MCF 10A (cell line): ENCODE measurements around the gene NRG3. TPM values are rescaled to one million over a fixed set of nuclear protein-coding genes. Genes with fewer than 3 reads are reported as not detected.

Experiments
- BruUV-seq: library from RNA; stranded (reverse); fragments of 400-500 nt; replicated peaks from 2 replicates; lab custom pipeline; 2021; lab: Mats Ljungman, UMichigan
- CTCF ChIA-PET: fragments of 300-600 bp; sonication (Branson Sonifier 250); formaldehyde crosslinking; extraction: SDS; loops from one replicate; lab custom pipeline; 2021; ENCODE audit warnings: antibody characterized with exemption, inconsistent platforms; lab: Yijun Ruan, JAX
- POLR2A ChIA-PET: fragments of 300-600, 350-650 bp; sonication (Branson Sonifier 250); formaldehyde crosslinking; extraction: SDS; loops from one replicate; lab custom pipeline; 2020; ENCODE audit warnings: antibody characterized with exemption, inconsistent platforms; lab: Yijun Ruan, JAX
- DNase-seq: peaks from one replicate; pipeline ENCODE4 v3.0.0-alpha.2; 2018; ENCODE audit not compliant: unreplicated experiment
- H3K27ac Mint-ChIP-seq: one replicate; pipeline ENCODE4 v1.8.0; 2022; ENCODE audit warnings: mild to moderate bottlenecking, low read depth, mixed read lengths; ENCODE audit not compliant: unreplicated experiment
- H3K27me3 Mint-ChIP-seq: one replicate; pipeline ENCODE4 v1.8.0; 2022; ENCODE audit warnings: mixed read lengths; ENCODE audit not compliant: insufficient read depth, unreplicated experiment
- H3K36me3 Mint-ChIP-seq: one replicate; pipeline ENCODE4 v1.8.0; 2022; ENCODE audit warnings: mild to moderate bottlenecking, moderate library complexity, mixed read lengths; ENCODE audit not compliant: insufficient read depth, unreplicated experiment
- H3K4me1 Mint-ChIP-seq: one replicate; pipeline ENCODE4 v1.8.0; 2022; ENCODE audit warnings: mixed read lengths; ENCODE audit not compliant: insufficient read depth, unreplicated experiment
- H3K4me3 Mint-ChIP-seq: one replicate; pipeline ENCODE4 v1.8.0; 2022; ENCODE audit warnings: mild to moderate bottlenecking, moderate library complexity, mixed read lengths; ENCODE audit not compliant: unreplicated experiment
- H3K9me3 Mint-ChIP-seq: one replicate; pipeline ENCODE4 v1.8.0; 2022; ENCODE audit warnings: mixed read lengths; ENCODE audit not compliant: unreplicated experiment
- CTCF ChIP-seq: fragments of 200-600 bp; IDR thresholded peaks from one replicate; pipeline ENCODE4 v1.8.0; 2022; ENCODE audit warnings: antibody characterized with exemption, mild to moderate bottlenecking; ENCODE audit not compliant: unreplicated experiment
- intact Hi-C: fragments of 100-400 bp; cut with micrococcal nuclease; formaldehyde crosslinking; loops from 2 replicates; pipeline ENCODE4 v1.14.1; 2022
- total RNA-seq: library from RNA; stranded (reverse); gene quantifications from 2 replicates; pipeline ENCODE4 v1.2.3, GENCODE V29; 2022

The NRG3 gene
- total RNA-seq, 1 experiment from 2014 or later, result not detected

- intact Hi-C loops, result no loop called here
- ChIA-PET POLR2A (no interaction called here), CTCF (no interaction called here)
- no peaks in the 10 kb centered on the region for H3K4me1 Mint-ChIP-seq
- no peak overlapping the region for H3K4me3 Mint-ChIP-seq
- DNase-seq, result no peak
- no peaks in the 10 kb centered on the region for H3K36me3 Mint-ChIP-seq
- TF ChIP-seq CTCF, result no peak
- no peaks in the 10 kb centered on the region for H3K9me3 Mint-ChIP-seq
- H3K27ac Mint-ChIP-seq, result no peak overlapping the region
- no TSS peak for BruUV-seq
- no peaks in the 10 kb centered on the region for H3K27me3 Mint-ChIP-seq
Measured at GRCh38 chr10:81944609-81945008, 69.6 kb downstream of the NRG3 start.

GRCh38 chr10:81949283-81949682 lies 74.3 kb downstream of the NRG3 start:
- no peaks in the 10 kb centered on the region for H3K4me1 Mint-ChIP-seq
- no peaks in the 10 kb centered on the region for H3K36me3 Mint-ChIP-seq
- intact Hi-C loops, result no loop called here
- no peak for DNase-seq
- BruUV-seq, result no TSS peak
- CTCF ChIA-PET, result interaction anchor here (0.9 kb wide), 1 partner anchor 1922 kb away, joined by 3 read pairs; no protein-coding TSS in a partner anchor
- no peaks in the 10 kb centered on the region for H3K27me3 Mint-ChIP-seq
- TF ChIP-seq CTCF, result no peak
- no peak overlapping the region for H3K27ac Mint-ChIP-seq
- H3K4me3 Mint-ChIP-seq, result no peak overlapping the region
- POLR2A ChIA-PET, result no interaction called here
- no peaks in the 10 kb centered on the region for H3K9me3 Mint-ChIP-seq

GRCh38 chr10:81950358-81950757 lies 75.4 kb downstream of the NRG3 start:
- Mint-ChIP-seq H3K36me3 (peaks cover under 1% of the 10 kb centered on the region), H3K27me3 (no peaks in the 10 kb centered on the region), H3K4me3 (no peak overlapping the region), H3K27ac (no peak overlapping the region), H3K9me3 (no peaks in the 10 kb centered on the region), H3K4me1 (no peaks in the 10 kb centered on the region)
- no peak for DNase-seq
- ChIA-PET POLR2A (no interaction called here), CTCF (interaction anchor here (0.6 kb wide), 1 partner anchor 1634 kb away, joined by 3 read pairs; no protein-coding TSS in a partner anchor)
- no peak for TF ChIP-seq CTCF
- BruUV-seq, result no TSS peak
- intact Hi-C loops, result no loop called here

- peak; percentile 27 for DNase-seq
- no peaks in the 10 kb centered on the region for H3K27me3 Mint-ChIP-seq
- intact Hi-C loops, result no loop called here
Measured at GRCh38 chr10:81953420-81953819, 78.4 kb downstream of the NRG3 start.

More at GRCh38 chr10:81953420-81953819, 78.4 kb downstream of the NRG3 start:
- Mint-ChIP-seq H3K36me3 (peaks cover 6% of the 10 kb centered on the region), H3K4me1 (no peaks in the 10 kb centered on the region), H3K9me3 (no peaks in the 10 kb centered on the region), H3K27ac (no peak overlapping the region), H3K4me3 (no peak overlapping the region)
- ChIA-PET CTCF (interaction anchor here (0.7 to 0.8 kb wide), 2 partner anchors 39 to 837 kb away, joined by 3 read pairs; no protein-coding TSS in a partner anchor), POLR2A (no interaction called here)
- no peak for TF ChIP-seq CTCF
- no TSS peak for BruUV-seq
